SK-N-MC (cell line): ENCODE measurements around the gene CLSTN2.

Experiments
- FOXP2 ChIP-seq: optimal IDR thresholded peaks from 2 replicates; pipeline ENCODE3; 2011; ENCODE audit warnings: mild to moderate bottlenecking, moderate library complexity; ENCODE audit not compliant: insufficient read depth; ENCODE audit errors: extremely low read length, control extremely low read depth
- POLR2AphosphoS5 ChIP-seq: IDR thresholded peaks from 2 replicates; pipeline ENCODE4 v1.6.1; 2012; ENCODE audit warnings: mild to moderate bottlenecking, low read depth, low read length, borderline replicate concordance

DNA sequence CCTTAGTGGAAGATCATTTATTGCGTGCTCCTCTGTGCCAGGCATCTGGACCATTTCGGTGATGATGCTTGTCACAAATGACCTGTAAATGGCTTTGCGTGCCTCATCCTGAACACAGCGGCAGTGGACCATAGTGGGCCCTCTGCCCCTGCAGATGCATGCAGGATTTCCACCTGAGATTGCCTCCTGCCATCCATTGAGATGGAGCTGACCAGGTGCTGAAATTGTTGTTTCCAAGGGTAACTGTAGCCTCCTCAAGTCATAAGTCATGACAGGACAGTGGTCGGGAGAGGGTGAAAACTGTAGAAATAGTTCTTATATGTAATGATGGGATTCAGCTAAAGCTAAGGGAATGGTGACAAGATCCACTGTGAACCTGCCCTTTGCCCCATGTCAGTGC is 35.5 kb downstream of the CLSTN2 start:
- TF ChIP-seq POLR2AphosphoS5 (no peak), FOXP2 (no peak)
